GM23338 (cell line): ENCODE results near the gene DMKN.

ENCODE experiments used
- CREB1 ChIP-seq: fragments of 250-450 bp; sonication (Bioruptor Pico); IDR thresholded peaks from 2 replicates; pipeline ENCODE4 v1.5.0; 2020; ENCODE audit warnings: low read depth, mild to moderate bottlenecking, moderate library complexity
- EZH2 ChIP-seq: fragments of 200-600 bp; sonication (generic); IDR thresholded peaks from one replicate; pipeline ENCODE4 v1.8.0; 2017; ENCODE audit warnings: antibody characterized with exemption, mild to moderate bottlenecking, low read depth; ENCODE audit not compliant: unreplicated experiment
- EZH2phosphoT487 ChIP-seq: fragments of 200-600 bp; sonication (generic); IDR thresholded peaks from one replicate; pipeline ENCODE4 v1.8.1; 2018; ENCODE audit warnings: antibody characterized with exemption; ENCODE audit not compliant: unreplicated experiment
- JUNB ChIP-seq: IDR thresholded peaks from one replicate; pipeline ENCODE4 v1.6.1; 2016; ENCODE audit warnings: antibody characterized with exemption; ENCODE audit not compliant: unreplicated experiment
- NANOG ChIP-seq: IDR thresholded peaks from 2 replicates; pipeline ENCODE4 v1.6.1; 2016; ENCODE audit warnings: antibody characterized with exemption, borderline replicate concordance
- POLR2AphosphoS5 ChIP-seq: IDR thresholded peaks from 2 replicates; pipeline ENCODE4 v1.6.1; 2016; ENCODE audit warnings: antibody characterized with exemption, low read depth
- STAT1 ChIP-seq: IDR thresholded peaks from one replicate; pipeline ENCODE4 v1.6.1; 2016; ENCODE audit warnings: antibody characterized with exemption; ENCODE audit not compliant: unreplicated experiment
- ZNF331 ChIP-seq: fragments of 250-450 bp; sonication (Bioruptor Pico); IDR thresholded peaks from 2 replicates; pipeline ENCODE4 v1.5.0; 2020; ENCODE audit warnings: low read depth, mild to moderate bottlenecking, moderate library complexity
- TF ChIP-seq, protein P1 (sequence below), 2 experiments: fragments of 200-600 bp in 1 of 2; sonication (generic) in 1 of 2; conservative IDR thresholded peaks; 2 replicates each; pipeline versions ENCODE4 v1.5.1 to v1.6.1; 2016 to 2017; ENCODE audit warnings: antibody characterized with exemption in 2 of 2, low read depth in 2 of 2, mild to moderate bottlenecking in 2 of 2, moderate library complexity in 1 of 2
- TF ChIP-seq, protein P2 (sequence below): IDR thresholded peaks from one replicate; pipeline ENCODE4 v1.6.1; 2018; ENCODE audit warnings: antibody characterized with exemption; ENCODE audit not compliant: unreplicated experiment
- TF ChIP-seq, protein P3 (sequence below): IDR thresholded peaks from 2 replicates; pipeline ENCODE4 v1.6.1; 2016; ENCODE audit warnings: antibody characterized with exemption
- TF ChIP-seq, protein P4 (sequence below): fragments of 250-450 bp; sonication (Bioruptor Pico); IDR thresholded peaks from 2 replicates; pipeline ENCODE4 v1.5.0; 2020; ENCODE audit warnings: mild to moderate bottlenecking, moderate library complexity

DNA sequence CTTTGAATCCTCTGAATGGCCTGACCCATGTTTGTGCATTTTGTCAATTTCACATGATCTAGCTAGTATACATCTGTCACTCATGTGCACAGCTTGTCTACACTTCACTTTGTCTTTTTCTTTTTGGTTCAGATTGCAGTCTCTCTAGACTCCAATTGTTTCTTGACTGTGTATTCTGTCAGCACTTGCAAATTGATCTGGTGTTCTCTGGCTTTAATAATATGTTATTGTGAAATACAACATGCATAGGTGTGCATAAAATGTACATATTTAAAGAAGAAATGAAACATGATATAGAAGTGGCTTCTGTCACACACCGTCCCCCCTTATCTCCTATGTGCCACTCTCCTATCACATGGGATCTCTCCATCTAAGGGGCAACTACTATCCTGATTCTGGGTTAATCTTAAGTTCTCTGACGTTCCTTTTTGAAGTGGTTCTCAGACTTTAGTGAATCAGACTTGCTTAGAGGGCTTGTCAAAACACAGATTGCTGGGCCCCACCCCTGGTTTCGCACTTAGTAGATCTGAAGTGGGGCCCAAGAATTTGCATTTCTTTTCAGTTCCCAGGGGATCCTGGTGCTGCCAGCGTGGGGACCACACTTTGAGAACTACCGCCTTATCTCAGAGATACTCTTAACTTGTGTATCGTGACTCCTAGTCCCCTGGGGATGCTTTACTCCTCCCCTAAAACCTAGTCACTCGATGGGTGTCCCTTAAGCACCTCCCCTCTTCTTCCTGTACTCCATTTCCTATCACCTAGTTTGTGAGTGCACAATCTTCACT, 29.0 kb downstream of the DMKN start:
- TF ChIP-seq, protein P1, sequence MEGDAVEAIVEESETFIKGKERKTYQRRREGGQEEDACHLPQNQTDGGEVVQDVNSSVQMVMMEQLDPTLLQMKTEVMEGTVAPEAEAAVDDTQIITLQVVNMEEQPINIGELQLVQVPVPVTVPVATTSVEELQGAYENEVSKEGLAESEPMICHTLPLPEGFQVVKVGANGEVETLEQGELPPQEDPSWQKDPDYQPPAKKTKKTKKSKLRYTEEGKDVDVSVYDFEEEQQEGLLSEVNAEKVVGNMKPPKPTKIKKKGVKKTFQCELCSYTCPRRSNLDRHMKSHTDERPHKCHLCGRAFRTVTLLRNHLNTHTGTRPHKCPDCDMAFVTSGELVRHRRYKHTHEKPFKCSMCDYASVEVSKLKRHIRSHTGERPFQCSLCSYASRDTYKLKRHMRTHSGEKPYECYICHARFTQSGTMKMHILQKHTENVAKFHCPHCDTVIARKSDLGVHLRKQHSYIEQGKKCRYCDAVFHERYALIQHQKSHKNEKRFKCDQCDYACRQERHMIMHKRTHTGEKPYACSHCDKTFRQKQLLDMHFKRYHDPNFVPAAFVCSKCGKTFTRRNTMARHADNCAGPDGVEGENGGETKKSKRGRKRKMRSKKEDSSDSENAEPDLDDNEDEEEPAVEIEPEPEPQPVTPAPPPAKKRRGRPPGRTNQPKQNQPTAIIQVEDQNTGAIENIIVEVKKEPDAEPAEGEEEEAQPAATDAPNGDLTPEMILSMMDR (conservative IDR thresholded peaks at IDR 0.05; ENCODE audit: low read depth in 2 of 2) = no peak
- TF ChIP-seq EZH2 (no peak), JUNB (no peak), POLR2AphosphoS5 (no peak), CREB1 (CRISPR knock-in tag) (no peak), EZH2phosphoT487 (no peak), NANOG (no peak), STAT1 (no peak), ZNF331 (no peak)
- TF ChIP-seq, protein P2, sequence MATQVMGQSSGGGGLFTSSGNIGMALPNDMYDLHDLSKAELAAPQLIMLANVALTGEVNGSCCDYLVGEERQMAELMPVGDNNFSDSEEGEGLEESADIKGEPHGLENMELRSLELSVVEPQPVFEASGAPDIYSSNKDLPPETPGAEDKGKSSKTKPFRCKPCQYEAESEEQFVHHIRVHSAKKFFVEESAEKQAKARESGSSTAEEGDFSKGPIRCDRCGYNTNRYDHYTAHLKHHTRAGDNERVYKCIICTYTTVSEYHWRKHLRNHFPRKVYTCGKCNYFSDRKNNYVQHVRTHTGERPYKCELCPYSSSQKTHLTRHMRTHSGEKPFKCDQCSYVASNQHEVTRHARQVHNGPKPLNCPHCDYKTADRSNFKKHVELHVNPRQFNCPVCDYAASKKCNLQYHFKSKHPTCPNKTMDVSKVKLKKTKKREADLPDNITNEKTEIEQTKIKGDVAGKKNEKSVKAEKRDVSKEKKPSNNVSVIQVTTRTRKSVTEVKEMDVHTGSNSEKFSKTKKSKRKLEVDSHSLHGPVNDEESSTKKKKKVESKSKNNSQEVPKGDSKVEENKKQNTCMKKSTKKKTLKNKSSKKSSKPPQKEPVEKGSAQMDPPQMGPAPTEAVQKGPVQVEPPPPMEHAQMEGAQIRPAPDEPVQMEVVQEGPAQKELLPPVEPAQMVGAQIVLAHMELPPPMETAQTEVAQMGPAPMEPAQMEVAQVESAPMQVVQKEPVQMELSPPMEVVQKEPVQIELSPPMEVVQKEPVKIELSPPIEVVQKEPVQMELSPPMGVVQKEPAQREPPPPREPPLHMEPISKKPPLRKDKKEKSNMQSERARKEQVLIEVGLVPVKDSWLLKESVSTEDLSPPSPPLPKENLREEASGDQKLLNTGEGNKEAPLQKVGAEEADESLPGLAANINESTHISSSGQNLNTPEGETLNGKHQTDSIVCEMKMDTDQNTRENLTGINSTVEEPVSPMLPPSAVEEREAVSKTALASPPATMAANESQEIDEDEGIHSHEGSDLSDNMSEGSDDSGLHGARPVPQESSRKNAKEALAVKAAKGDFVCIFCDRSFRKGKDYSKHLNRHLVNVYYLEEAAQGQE = no peak
- TF ChIP-seq, protein P3, sequence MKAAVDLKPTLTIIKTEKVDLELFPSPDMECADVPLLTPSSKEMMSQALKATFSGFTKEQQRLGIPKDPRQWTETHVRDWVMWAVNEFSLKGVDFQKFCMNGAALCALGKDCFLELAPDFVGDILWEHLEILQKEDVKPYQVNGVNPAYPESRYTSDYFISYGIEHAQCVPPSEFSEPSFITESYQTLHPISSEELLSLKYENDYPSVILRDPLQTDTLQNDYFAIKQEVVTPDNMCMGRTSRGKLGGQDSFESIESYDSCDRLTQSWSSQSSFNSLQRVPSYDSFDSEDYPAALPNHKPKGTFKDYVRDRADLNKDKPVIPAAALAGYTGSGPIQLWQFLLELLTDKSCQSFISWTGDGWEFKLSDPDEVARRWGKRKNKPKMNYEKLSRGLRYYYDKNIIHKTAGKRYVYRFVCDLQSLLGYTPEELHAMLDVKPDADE = no peak
- TF ChIP-seq, protein P4, sequence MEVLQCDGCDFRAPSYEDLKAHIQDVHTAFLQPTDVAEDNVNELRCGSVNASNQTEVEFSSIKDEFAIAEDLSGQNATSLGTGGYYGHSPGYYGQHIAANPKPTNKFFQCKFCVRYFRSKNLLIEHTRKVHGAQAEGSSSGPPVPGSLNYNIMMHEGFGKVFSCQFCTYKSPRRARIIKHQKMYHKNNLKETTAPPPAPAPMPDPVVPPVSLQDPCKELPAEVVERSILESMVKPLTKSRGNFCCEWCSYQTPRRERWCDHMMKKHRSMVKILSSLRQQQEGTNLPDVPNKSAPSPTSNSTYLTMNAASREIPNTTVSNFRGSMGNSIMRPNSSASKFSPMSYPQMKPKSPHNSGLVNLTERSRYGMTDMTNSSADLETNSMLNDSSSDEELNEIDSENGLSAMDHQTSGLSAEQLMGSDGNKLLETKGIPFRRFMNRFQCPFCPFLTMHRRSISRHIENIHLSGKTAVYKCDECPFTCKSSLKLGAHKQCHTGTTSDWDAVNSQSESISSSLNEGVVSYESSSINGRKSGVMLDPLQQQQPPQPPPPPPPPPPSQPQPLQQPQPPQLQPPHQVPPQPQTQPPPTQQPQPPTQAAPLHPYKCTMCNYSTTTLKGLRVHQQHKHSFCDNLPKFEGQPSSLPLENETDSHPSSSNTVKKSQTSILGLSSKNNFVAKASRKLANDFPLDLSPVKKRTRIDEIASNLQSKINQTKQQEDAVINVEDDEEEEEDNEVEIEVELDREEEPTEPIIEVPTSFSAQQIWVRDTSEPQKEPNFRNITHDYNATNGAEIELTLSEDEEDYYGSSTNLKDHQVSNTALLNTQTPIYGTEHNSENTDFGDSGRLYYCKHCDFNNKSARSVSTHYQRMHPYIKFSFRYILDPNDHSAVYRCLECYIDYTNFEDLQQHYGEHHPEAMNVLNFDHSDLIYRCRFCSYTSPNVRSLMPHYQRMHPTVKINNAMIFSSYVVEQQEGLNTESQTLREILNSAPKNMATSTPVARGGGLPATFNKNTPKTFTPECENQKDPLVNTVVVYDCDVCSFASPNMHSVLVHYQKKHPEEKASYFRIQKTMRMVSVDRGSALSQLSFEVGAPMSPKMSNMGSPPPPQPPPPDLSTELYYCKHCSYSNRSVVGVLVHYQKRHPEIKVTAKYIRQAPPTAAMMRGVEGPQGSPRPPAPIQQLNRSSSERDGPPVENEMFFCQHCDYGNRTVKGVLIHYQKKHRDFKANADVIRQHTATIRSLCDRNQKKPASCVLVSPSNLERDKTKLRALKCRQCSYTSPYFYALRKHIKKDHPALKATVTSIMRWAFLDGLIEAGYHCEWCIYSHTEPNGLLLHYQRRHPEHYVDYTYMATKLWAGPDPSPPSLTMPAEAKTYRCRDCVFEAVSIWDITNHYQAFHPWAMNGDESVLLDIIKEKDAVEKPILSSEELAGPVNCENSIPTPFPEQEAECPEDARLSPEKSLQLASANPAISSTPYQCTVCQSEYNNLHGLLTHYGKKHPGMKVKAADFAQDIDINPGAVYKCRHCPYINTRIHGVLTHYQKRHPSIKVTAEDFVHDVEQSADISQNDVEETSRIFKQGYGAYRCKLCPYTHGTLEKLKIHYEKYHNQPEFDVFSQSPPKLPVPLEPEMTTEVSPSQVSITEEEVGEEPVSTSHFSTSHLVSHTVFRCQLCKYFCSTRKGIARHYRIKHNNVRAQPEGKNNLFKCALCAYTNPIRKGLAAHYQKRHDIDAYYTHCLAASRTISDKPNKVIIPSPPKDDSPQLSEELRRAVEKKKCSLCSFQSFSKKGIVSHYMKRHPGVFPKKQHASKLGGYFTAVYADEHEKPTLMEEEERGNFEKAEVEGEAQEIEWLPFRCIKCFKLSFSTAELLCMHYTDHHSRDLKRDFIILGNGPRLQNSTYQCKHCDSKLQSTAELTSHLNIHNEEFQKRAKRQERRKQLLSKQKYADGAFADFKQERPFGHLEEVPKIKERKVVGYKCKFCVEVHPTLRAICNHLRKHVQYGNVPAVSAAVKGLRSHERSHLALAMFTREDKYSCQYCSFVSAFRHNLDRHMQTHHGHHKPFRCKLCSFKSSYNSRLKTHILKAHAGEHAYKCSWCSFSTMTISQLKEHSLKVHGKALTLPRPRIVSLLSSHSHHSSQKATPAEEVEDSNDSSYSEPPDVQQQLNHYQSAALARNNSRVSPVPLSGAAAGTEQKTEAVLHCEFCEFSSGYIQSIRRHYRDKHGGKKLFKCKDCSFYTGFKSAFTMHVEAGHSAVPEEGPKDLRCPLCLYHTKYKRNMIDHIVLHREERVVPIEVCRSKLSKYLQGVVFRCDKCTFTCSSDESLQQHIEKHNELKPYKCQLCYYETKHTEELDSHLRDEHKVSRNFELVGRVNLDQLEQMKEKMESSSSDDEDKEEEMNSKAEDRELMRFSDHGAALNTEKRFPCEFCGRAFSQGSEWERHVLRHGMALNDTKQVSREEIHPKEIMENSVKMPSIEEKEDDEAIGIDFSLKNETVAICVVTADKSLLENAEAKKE = no peak
